ENCODE results near the gene WWP2.
"Not testable (repeated sequence)": the region's sequence is repeated elsewhere in the genome, so short reads cannot be mapped to it uniquely, and the experiment has no call there.

WWP2 gene

DNA sequence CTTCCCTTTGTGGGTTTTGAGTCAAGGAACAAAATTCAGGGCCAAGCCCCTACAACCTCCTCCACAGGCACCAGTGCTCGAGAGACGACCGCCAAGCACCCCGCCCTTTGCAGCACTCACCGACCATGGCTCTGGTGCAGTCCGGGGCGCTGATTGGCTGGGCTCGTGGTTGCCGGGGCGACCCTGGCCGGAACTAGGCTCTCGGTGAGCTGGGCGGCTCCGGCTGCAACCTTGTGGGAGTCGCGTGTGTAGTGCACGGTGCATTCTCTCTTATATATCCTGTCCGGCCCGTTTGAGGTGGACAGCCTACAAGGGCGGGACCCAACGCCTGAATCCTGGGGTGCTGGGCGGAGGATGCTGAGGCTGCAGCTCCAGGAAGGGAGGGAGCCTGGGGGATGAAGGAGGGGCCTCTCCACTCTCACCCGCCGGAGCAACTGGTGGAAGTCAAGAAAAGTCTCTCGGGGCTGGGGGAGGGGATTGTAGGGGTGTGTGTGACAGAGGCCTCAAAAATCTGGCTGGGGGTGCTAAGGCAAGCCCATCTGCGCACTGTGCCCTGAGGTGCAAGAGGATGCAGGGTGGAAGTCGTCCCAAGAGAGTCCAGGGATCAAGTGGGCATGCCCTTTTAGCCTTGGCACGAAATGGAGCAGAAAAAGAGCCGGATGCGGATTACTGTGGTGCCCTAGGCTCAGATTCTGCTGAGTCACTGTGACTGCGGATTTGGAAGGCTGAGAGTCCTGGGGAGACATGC lies 35.6 kb upstream of the WWP2 start, which contains the start of gene NQO1:
NQO1 (minus strand) TSS at position 248 of the 748 bp plus-strand sequence; CDS start at position 127, 121 bp downstream.
- Histone ChIP-seq H3K9ac (ENCODE audit: low read depth, low read length) (peak within 1 kb of the TSS; percentile 85), H3K4me1 (ENCODE audit: control insufficient read depth, insufficient read depth, low read length) (peaks cover 18% of the 10 kb centered on the region), H3K36me3 (ENCODE audit: control insufficient read depth, insufficient read depth, low read length) (no peaks in the 10 kb centered on the region), H3K9me3 (ENCODE audit: control insufficient read depth, insufficient read depth, low read length) (no peaks in the 10 kb centered on the region), H3K27ac (ENCODE audit: low read depth, low read length) (peak within 1 kb of the TSS; percentile 97), H3K27me3 (ENCODE audit: control insufficient read depth, insufficient read depth, low read length) (no peaks in the 10 kb centered on the region), H3K4me3 (ENCODE audit: low read depth, low read length) (peak within 1 kb of the TSS; percentile 70)

GRCh38 chr16:69727916-69728270 lies 34.2 kb upstream of the WWP2 start:
- Histone ChIP-seq H3K27ac (ENCODE audit: low read depth, low read length) (no peak overlapping the region), H3K36me3 (ENCODE audit: control insufficient read depth, insufficient read depth, low read length) (no peaks in the 10 kb centered on the region), H3K27me3 (ENCODE audit: control insufficient read depth, insufficient read depth, low read length) (no peaks in the 10 kb centered on the region), H3K9me3 (ENCODE audit: control insufficient read depth, insufficient read depth, low read length) (no peaks in the 10 kb centered on the region), H3K4me1 (ENCODE audit: control insufficient read depth, insufficient read depth, low read length) (peaks cover 18% of the 10 kb centered on the region), H3K9ac (ENCODE audit: low read depth, low read length) (no peak overlapping the region), H3K4me3 (ENCODE audit: low read depth, low read length) (no peak overlapping the region)

DNA sequence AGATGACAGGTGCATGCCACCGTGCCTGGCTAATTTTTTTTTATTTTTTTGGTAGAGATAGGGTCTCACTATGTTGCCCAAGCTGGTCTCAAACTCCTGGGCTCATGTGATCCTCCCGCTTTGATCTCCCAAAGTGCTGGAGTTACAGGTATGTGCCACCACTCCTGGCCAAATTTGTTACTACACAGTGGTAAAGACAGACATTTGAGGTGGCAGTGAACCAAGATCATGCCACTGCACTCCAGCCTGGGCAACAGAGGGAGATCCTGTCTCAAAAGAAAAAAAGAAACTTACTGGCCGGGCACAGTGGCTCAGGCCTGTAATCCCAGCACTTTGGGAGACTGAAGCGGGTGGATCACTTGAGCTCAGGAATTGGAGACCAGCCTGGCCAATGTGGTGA lies 33.1 kb upstream of the WWP2 start:
- H3K9me3 ChIP-seq (ENCODE audit: control insufficient read depth, insufficient read depth, low read length); H3K9ac ChIP-seq (ENCODE audit: low read depth, low read length); H3K27ac ChIP-seq (ENCODE audit: low read depth, low read length); H3K4me3 ChIP-seq (ENCODE audit: low read depth, low read length); H3K36me3 ChIP-seq (ENCODE audit: control insufficient read depth, insufficient read depth, low read length); H3K27me3 ChIP-seq (ENCODE audit: control insufficient read depth, insufficient read depth, low read length): not testable (repeated sequence)
- peaks cover 18% of the 10 kb centered on the region for H3K4me1 ChIP-seq (ENCODE audit: control insufficient read depth, insufficient read depth, low read length)

DNA sequence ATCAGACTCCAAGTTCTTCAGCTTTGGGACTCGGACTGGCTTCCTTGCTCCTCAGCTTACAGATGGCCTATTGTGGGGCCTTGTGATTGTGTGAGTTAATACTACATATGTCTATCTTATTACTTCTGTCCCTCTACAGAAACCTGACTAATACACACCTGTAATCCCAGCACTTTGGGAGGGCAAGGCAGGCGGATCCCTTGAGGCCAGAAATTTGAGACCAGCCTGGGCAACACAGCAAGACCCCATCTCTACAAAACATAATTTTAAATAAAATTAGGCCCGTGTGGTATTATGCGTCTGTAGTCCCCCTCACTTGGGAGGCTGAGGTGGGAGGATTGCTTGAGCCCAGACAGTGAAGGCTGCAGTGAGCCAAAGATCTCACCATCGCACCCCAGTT lies 30.9 kb upstream of the WWP2 start:
- H3K9me3 ChIP-seq (ENCODE audit: control insufficient read depth, insufficient read depth, low read length); H3K4me1 ChIP-seq (ENCODE audit: control insufficient read depth, insufficient read depth, low read length); H3K27ac ChIP-seq (ENCODE audit: low read depth, low read length); H3K36me3 ChIP-seq (ENCODE audit: control insufficient read depth, insufficient read depth, low read length); H3K27me3 ChIP-seq (ENCODE audit: control insufficient read depth, insufficient read depth, low read length); H3K4me3 ChIP-seq (ENCODE audit: low read depth, low read length); H3K9ac ChIP-seq (ENCODE audit: low read depth, low read length): not testable (repeated sequence)

GRCh38 chr16:69732101-69732500 lies 30.0 kb upstream of the WWP2 start:
- 0 out of 2 replicates have a peak, but pooled peaks cover under 1% of the 10 kb centered on the region for H3K4me1 ChIP-seq (ENCODE audit: control insufficient read depth, insufficient read depth, low read length)
- H3K9ac ChIP-seq (ENCODE audit: low read depth, low read length) = no peak overlapping the region
- no peaks in the 10 kb centered on the region for H3K9me3 ChIP-seq (ENCODE audit: control insufficient read depth, insufficient read depth, low read length)
- H3K36me3 ChIP-seq (ENCODE audit: control insufficient read depth, insufficient read depth, low read length) = no peaks in the 10 kb centered on the region
- H3K27ac ChIP-seq (ENCODE audit: low read depth, low read length) = no peak overlapping the region
- no peaks in the 10 kb centered on the region for H3K27me3 ChIP-seq (ENCODE audit: control insufficient read depth, insufficient read depth, low read length)
- H3K4me3 ChIP-seq (ENCODE audit: low read depth, low read length) = no peak overlapping the region

DNA sequence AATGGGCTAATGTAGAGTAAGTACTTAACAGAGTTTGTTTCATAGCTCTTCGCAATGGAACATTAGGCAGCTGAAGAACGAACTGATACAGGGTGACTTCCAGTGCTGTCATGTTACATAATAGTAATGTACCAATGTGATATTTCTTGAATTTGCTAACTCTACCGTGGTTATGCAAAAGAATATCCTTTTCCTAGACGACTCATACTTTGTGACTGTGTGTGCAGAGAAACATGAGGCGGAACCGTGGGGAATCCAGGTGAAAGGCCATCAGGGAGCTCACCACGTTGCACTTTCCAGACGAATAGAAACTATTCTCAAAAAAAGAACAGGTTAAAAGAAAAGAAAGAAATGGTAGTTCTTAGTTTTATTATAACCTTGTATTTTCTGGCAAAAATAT lies 20.6 kb upstream of the WWP2 start:
- no peak overlapping the region for H3K27ac ChIP-seq (ENCODE audit: low read depth, low read length)

DNA sequence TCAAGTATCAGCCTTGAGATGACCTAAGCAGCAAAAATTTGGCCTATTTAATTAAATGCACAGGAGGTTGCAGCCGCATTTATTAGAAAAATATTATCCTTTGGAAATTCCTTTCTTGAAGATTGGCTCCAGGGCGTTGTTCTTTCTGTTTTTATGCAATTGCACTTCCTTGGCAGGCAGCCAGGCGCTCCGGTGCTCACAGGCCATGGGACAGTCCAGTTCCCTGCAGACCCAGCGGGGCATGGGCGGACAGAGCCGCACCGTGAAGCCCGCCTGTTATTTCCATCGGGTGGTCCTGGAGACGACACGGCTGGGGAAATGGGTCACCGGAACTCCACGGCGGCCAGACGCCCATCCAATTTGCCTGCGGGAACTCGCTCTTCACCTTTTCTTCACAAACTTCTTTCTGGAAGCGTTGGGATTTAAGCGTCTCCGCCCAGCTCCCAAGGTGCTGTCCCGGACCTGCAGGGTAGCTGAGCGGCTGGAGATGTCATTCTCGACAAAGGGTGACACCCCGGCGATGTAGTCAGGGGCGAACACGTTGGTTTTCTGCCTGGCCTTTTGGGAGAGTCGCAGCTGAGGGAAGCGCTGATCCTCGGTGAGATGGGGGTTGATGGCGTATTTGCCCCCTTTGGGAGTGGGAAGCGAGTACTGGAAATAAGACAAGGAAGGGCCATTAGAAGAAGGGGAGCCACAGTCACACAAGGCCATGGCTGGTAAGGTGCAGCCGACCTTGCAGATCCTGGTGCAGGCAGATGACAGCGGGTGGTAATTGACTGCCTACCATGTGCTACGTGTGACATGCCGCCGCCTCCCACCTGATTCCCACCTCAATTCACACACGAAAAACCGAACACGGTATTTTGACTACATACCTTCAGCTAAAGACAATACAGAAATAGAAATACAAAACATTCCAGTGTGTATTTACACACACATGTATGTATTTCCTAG lies 19.9 kb upstream of the WWP2 start:
- Histone ChIP-seq H3K27ac (ENCODE audit: low read depth, low read length) (no peak overlapping the region), H3K27me3 (ENCODE audit: control insufficient read depth, insufficient read depth, low read length) (no peaks in the 10 kb centered on the region), H3K9me3 (ENCODE audit: control insufficient read depth, insufficient read depth, low read length) (no peaks in the 10 kb centered on the region), H3K9ac (ENCODE audit: low read depth, low read length) (no peak overlapping the region), H3K4me1 (ENCODE audit: control insufficient read depth, insufficient read depth, low read length) (no peaks in the 10 kb centered on the region), H3K36me3 (ENCODE audit: control insufficient read depth, insufficient read depth, low read length) (peaks cover 78% of the 10 kb centered on the region), H3K4me3 (ENCODE audit: low read depth, low read length) (no peak overlapping the region)

More for the DNA sequence above, 20.6 kb upstream of the WWP2 start:
- Histone ChIP-seq H3K9ac (ENCODE audit: low read depth, low read length) (no peak overlapping the region), H3K9me3 (ENCODE audit: control insufficient read depth, insufficient read depth, low read length) (no peaks in the 10 kb centered on the region), H3K4me3 (ENCODE audit: low read depth, low read length) (no peak overlapping the region), H3K36me3 (ENCODE audit: control insufficient read depth, insufficient read depth, low read length) (peaks cover 72% of the 10 kb centered on the region), H3K4me1 (ENCODE audit: control insufficient read depth, insufficient read depth, low read length) (no peaks in the 10 kb centered on the region), H3K27me3 (ENCODE audit: control insufficient read depth, insufficient read depth, low read length) (no peaks in the 10 kb centered on the region)

DNA sequence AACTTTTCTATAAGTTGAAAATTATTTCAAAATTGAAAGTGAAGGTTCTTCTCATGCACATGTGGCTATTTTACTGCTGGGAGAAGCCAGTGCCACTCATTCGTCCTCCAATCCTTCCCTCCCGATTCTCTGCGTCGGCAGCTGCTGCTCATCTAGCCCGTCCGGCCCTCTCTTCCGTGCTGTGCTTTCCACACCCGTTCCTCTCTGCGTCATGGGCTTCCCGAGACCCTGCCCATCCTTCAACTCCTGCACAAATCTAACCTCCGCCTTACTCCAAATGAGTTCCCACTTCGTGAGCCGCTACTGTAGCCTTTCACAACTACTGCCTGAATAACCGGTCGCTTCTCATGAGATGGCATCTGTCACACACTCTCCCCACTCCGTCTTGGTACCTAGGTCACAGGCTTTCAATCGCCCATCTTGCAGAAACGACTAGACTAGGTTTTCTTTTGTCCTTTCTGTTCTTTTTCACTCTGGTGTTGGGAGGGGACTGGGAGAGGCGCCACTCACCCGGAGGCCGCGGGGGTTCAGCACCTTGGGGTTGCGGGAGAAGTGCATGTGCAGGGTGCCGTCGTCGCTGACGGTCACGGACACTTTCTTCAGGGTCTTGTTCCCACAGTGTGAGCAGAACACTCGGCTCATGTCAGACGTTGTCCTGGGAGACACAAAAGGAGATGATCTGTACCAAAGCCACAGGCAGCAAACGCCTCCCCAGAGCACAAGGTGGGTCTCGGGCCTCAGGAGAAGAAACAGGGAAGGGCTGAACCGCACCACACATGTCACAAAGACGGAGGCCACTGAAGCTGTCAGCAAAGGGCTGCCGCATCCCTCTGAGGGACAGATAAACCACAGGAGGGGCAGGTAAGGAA lies 17.5 kb upstream of the WWP2 start:
- no peaks in the 10 kb centered on the region for H3K9me3 ChIP-seq (ENCODE audit: control insufficient read depth, insufficient read depth, low read length)
- no peak overlapping the region for H3K9ac ChIP-seq (ENCODE audit: low read depth, low read length)
- no peaks in the 10 kb centered on the region for H3K27me3 ChIP-seq (ENCODE audit: control insufficient read depth, insufficient read depth, low read length)
- no peak overlapping the region for H3K4me3 ChIP-seq (ENCODE audit: low read depth, low read length)
- no peaks in the 10 kb centered on the region for H3K4me1 ChIP-seq (ENCODE audit: control insufficient read depth, insufficient read depth, low read length)
- H3K27ac ChIP-seq (ENCODE audit: low read depth, low read length) = no peak overlapping the region
- H3K36me3 ChIP-seq (ENCODE audit: control insufficient read depth, insufficient read depth, low read length) = peaks cover 96% of the 10 kb centered on the region

GRCh38 chr16:69745232-69745612 lies 16.9 kb upstream of the WWP2 start:
- Histone ChIP-seq H3K9ac (ENCODE audit: low read depth, low read length) (no peak overlapping the region), H3K4me1 (ENCODE audit: control insufficient read depth, insufficient read depth, low read length) (no peaks in the 10 kb centered on the region), H3K9me3 (ENCODE audit: control insufficient read depth, insufficient read depth, low read length) (no peaks in the 10 kb centered on the region), H3K4me3 (ENCODE audit: low read depth, low read length) (no peak overlapping the region), H3K27me3 (ENCODE audit: control insufficient read depth, insufficient read depth, low read length) (no peaks in the 10 kb centered on the region), H3K36me3 (ENCODE audit: control insufficient read depth, insufficient read depth, low read length) (peaks cover 95% of the 10 kb centered on the region), H3K27ac (ENCODE audit: low read depth, low read length) (no peak overlapping the region)

GRCh38 chr16:69745959-69746358 lies 16.2 kb upstream of the WWP2 start:
- Histone ChIP-seq H3K9me3 (ENCODE audit: control insufficient read depth, insufficient read depth, low read length) (no peaks in the 10 kb centered on the region), H3K27ac (ENCODE audit: low read depth, low read length) (no peak overlapping the region), H3K9ac (ENCODE audit: low read depth, low read length) (no peak overlapping the region), H3K4me1 (ENCODE audit: control insufficient read depth, insufficient read depth, low read length) (no peaks in the 10 kb centered on the region), H3K4me3 (ENCODE audit: low read depth, low read length) (no peak overlapping the region), H3K27me3 (ENCODE audit: control insufficient read depth, insufficient read depth, low read length) (no peaks in the 10 kb centered on the region), H3K36me3 (ENCODE audit: control insufficient read depth, insufficient read depth, low read length) (peaks cover 97% of the 10 kb centered on the region)
